NCI-H526 (cell line): Measurements from ENCODE around the gene IL1RL2.

Experiments used
- DNase-seq, 2 experiments: peaks; one replicate each; lab custom pipeline; 2025; lab: John Stamatoyannopoulos, UW

Gene IL1RL2

GRCh38 chr2:102238778-102239177 lies 52.0 kb downstream of the IL1RL2 start:
- DNase-seq = no peak

GRCh38 chr2:102239344-102239743 lies 52.5 kb downstream of the IL1RL2 start:
- DNase-seq = no peak

- peak; percentile 48 to 87 for DNase-seq
These were observed 54.0 kb downstream of the IL1RL2 start for GRCh38 chr2:102240640-102241370.

- no peak for DNase-seq
These were observed 54.9 kb downstream of the IL1RL2 start for GRCh38 chr2:102241616-102242305.

- no peak for DNase-seq
These were observed 58.7 kb downstream of the IL1RL2 start for GRCh38 chr2:102245266-102246151.

GRCh38 chr2:102250278-102250821 lies 63.5 kb downstream of the IL1RL2 start:
- DNase-seq = no peak

GRCh38 chr2:102251042-102251848 lies 64.4 kb downstream of the IL1RL2 start:
- DNase-seq = peak; percentile 18 to 67

- DNase-seq = no peak
These were observed 65.0 kb downstream of the IL1RL2 start for GRCh38 chr2:102251849-102252203.

- no peak for DNase-seq
These were observed 65.4 kb downstream of the IL1RL2 start for GRCh38 chr2:102252236-102252635.

- DNase-seq = no peak
These were observed 66.4 kb downstream of the IL1RL2 start for GRCh38 chr2:102253140-102253752.

- no peak for DNase-seq
These were observed 66.9 kb downstream of the IL1RL2 start for GRCh38 chr2:102253753-102254150.

- DNase-seq = no peak
These were observed 69.5 kb downstream of the IL1RL2 start for GRCh38 chr2:102256276-102256675.

GRCh38 chr2:102256874-102257462 lies 70.1 kb downstream of the IL1RL2 start:
- DNase-seq = no peak

GRCh38 chr2:102258025-102258385 lies 71.2 kb downstream of the IL1RL2 start:
- DNase-seq = no peak

GRCh38 chr2:102258386-102259074 lies 71.7 kb downstream of the IL1RL2 start:
- DNase-seq = no peak

GRCh38 chr2:102261467-102262135 lies 74.8 kb downstream of the IL1RL2 start:
- DNase-seq = no peak

GRCh38 chr2:102262216-102263129 lies 75.7 kb downstream of the IL1RL2 start:
- no peak for DNase-seq

- no peak for DNase-seq
These were observed 78.1 kb downstream of the IL1RL2 start for GRCh38 chr2:102264952-102265351.
